Trophoblast cell (in vitro differentiated cells and primary cell): Measurements from ENCODE around the gene TUBGCP3.

ENCODE experiments used
- DNase-seq, 2 donors: peaks; one replicate each; pipeline ENCODE4 v3.0.0-alpha.2; 2016
- H2AFZ ChIP-seq: 2 replicates; pipeline ENCODE4 v1.6.1; 2013; ENCODE audit warnings: low read length, moderate library complexity, mild to moderate bottlenecking; ENCODE audit not compliant: insufficient read depth, poor library complexity
- H2AK5ac ChIP-seq: 2 replicates; pipeline ENCODE4 v1.6.1; 2013; ENCODE audit warnings: mild to moderate bottlenecking, low read length
- H2BK120ac ChIP-seq: 2 replicates; pipeline ENCODE4 v1.6.1; 2013; ENCODE audit warnings: low read length, mild to moderate bottlenecking, moderate library complexity; ENCODE audit not compliant: insufficient read depth, poor library complexity
- H2BK12ac ChIP-seq: 2 replicates; pipeline ENCODE4 v1.6.1; 2013; ENCODE audit warnings: mild to moderate bottlenecking, low read length, moderate library complexity
- H2BK5ac ChIP-seq: 2 replicates; pipeline ENCODE4 v1.6.1; 2013; ENCODE audit warnings: low read length, low read depth, moderate library complexity, mild to moderate bottlenecking; ENCODE audit not compliant: poor library complexity
- H3K14ac ChIP-seq: 2 replicates; pipeline ENCODE4 v1.6.1; 2013; ENCODE audit warnings: mild to moderate bottlenecking, low read length
- H3K18ac ChIP-seq: 2 replicates; pipeline ENCODE4 v1.6.1; 2013; ENCODE audit warnings: mild to moderate bottlenecking, low read length
- H3K23ac ChIP-seq: 2 replicates; pipeline ENCODE4 v1.6.1; 2013; ENCODE audit warnings: low read length
- H3K27ac ChIP-seq: 2 replicates; pipeline ENCODE4 v1.5.1; 2013; ENCODE audit warnings: low read depth, mild to moderate bottlenecking, inconsistent platforms, low read length, moderate library complexity
- H3K27me3 ChIP-seq: 2 replicates; pipeline ENCODE4 v1.6.1; 2013; ENCODE audit warnings: inconsistent platforms, mild to moderate bottlenecking, low read length, moderate library complexity; ENCODE audit not compliant: insufficient read depth
- H3K36me3 ChIP-seq, 2 experiments: 1 replicate in 1 of 2; 2 replicates in 1 of 2; pipeline ENCODE4 v1.6.1; 2013; ENCODE audit warnings: low read length in 2 of 2, mild to moderate bottlenecking in 2 of 2, moderate library complexity in 1 of 2; ENCODE audit not compliant: insufficient read depth in 2 of 2, control insufficient read depth in 1 of 2
- H3K4ac ChIP-seq: 2 replicates; pipeline ENCODE4 v1.6.1; 2013; ENCODE audit warnings: low read depth, mild to moderate bottlenecking, low read length, moderate library complexity
- H3K4me1 ChIP-seq, 2 experiments: 1 replicate in 1 of 2; 2 replicates in 1 of 2; pipeline ENCODE4 v1.6.1; 2013; ENCODE audit warnings: low read length in 2 of 2, mild to moderate bottlenecking in 2 of 2, moderate library complexity in 1 of 2; ENCODE audit not compliant: insufficient read depth in 2 of 2, control insufficient read depth in 1 of 2
- H3K4me2 ChIP-seq: 2 replicates; pipeline ENCODE4 v1.6.1; 2013; ENCODE audit warnings: inconsistent platforms, mild to moderate bottlenecking, low read length, moderate library complexity
- H3K4me3 ChIP-seq: 2 replicates; pipeline ENCODE4 v1.5.1; 2013; ENCODE audit warnings: mild to moderate bottlenecking, low read depth, low read length, inconsistent platforms
- H3K79me1 ChIP-seq: one replicate; pipeline ENCODE4 v1.6.1; 2013; ENCODE audit warnings: low read length
- H3K79me2 ChIP-seq: 2 replicates; pipeline ENCODE4 v1.6.1; 2013; ENCODE audit warnings: low read length, mild to moderate bottlenecking; ENCODE audit not compliant: control insufficient read depth, insufficient read depth, poor library complexity
- H3K9ac ChIP-seq: 2 replicates; pipeline ENCODE4 v1.6.1; 2013; ENCODE audit warnings: mild to moderate bottlenecking, low read length
- H3K9me3 ChIP-seq: 2 replicates; pipeline ENCODE4 v1.6.1; 2013; ENCODE audit warnings: low read depth, mild to moderate bottlenecking, control low read depth, inconsistent platforms, low read length; ENCODE audit not compliant: insufficient read depth
- H4K12ac ChIP-seq: 2 replicates; pipeline ENCODE4 v1.6.1; 2013; ENCODE audit warnings: low read depth, mild to moderate bottlenecking, low read length, moderate library complexity
- H4K8ac ChIP-seq: 2 replicates; pipeline ENCODE4 v1.6.1; 2013; ENCODE audit warnings: low read depth, mild to moderate bottlenecking, low read length, moderate library complexity
- H4K91ac ChIP-seq: one replicate; pipeline ENCODE4 v1.6.1; 2013; ENCODE audit warnings: low read depth, mild to moderate bottlenecking, low read length, moderate library complexity
- WGBS: extraction: QIAGEN DNeasy Blood & Tissue Kit; methylation state at CpG from one replicate; pipeline ENCODE4 v1.1.7; 2013; ENCODE audit warnings: missing lambda C conversion rate; ENCODE audit not compliant: insufficient read length, insufficient coverage; ENCODE audit errors: extremely low coverage; 5-methylcytosine and 5-hydroxymethylcytosine counted together

TUBGCP3 gene

DNA sequence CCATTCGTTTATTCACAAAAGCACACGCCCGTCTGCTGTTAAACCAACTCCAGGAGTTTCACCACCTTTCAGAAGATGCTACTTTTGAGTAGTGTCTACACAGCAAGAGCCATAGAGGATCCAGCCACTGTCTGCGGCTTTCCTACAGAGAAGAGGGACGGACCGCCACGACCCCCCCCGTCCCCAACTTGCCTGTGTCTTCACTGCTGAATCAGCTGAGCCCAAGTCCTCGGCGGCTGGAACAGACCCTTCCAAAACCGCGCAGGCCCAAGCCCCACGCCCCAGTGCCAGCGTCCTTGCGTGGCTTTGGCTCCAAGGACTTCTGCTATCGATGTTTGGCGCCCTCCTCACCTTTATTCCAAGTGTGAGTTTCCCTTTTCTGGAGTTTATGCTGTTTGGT, 146.7 kb downstream of the TUBGCP3 start:
- H2AFZ ChIP-seq = no peak overlapping the region
- H3K23ac ChIP-seq = no peak overlapping the region
- H3K9me3 ChIP-seq = peaks cover 4% of the 10 kb centered on the region
- no peaks in the 10 kb centered on the region for H3K36me3 ChIP-seq
- no peak overlapping the region for H4K91ac ChIP-seq
- no peak overlapping the region for H4K12ac ChIP-seq
- H3K4ac ChIP-seq = no peak overlapping the region
- H3K79me1 ChIP-seq = no peaks in the 10 kb centered on the region
- no CpG with 5 or more reads among the region's 17 CpGs for WGBS
- no peak for DNase-seq
- no peaks in the 10 kb centered on the region for H3K79me2 ChIP-seq
- H3K14ac ChIP-seq = no peak overlapping the region
- H2BK5ac ChIP-seq = no peak overlapping the region
- no peak overlapping the region for H3K18ac ChIP-seq
- H2BK12ac ChIP-seq = no peak overlapping the region
- H3K27ac ChIP-seq = no peak overlapping the region
- no peak overlapping the region for H3K9ac ChIP-seq
- no peak overlapping the region for H3K4me2 ChIP-seq
- no peak overlapping the region for H2BK120ac ChIP-seq
- no peak overlapping the region for H4K8ac ChIP-seq
- H3K4me1 ChIP-seq = no peaks in the 10 kb centered on the region
- no peaks in the 10 kb centered on the region for H3K27me3 ChIP-seq
- no peak overlapping the region for H2AK5ac ChIP-seq
- H3K4me3 ChIP-seq = no peak overlapping the region

DNA sequence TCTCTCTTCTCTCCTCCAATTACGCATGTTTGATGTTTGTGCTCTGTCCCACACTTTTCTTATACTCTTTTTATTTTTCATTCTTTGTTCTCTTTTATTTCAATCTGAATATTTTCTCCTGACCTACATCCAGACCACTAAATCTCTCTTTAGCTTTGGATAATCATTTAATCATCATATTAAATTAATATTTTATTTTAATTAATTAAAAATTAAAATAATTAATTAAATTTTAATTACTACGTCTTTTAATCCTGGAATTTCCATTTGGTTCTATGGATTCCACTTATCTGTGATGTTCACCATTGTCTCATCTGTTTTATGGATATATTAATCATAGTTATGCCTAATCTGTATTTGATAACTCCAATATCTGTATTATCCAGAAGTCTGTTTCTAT, 149.4 kb downstream of the TUBGCP3 start:
- no peak overlapping the region for H3K27ac ChIP-seq
- H2AFZ ChIP-seq = no peak overlapping the region
- no peak overlapping the region for H3K4me2 ChIP-seq
- H3K4me3 ChIP-seq = no peak overlapping the region
- DNase-seq = no peak
- no CpG with 5 or more reads among the region's 2 CpGs for WGBS
- no peak overlapping the region for H3K14ac ChIP-seq
- H3K18ac ChIP-seq = no peak overlapping the region
- H4K8ac ChIP-seq = no peak overlapping the region
- no peak overlapping the region for H3K4ac ChIP-seq
- H2BK12ac ChIP-seq = no peak overlapping the region
- H2BK5ac ChIP-seq = no peak overlapping the region
- H2BK120ac ChIP-seq = no peak overlapping the region
- H3K27me3 ChIP-seq = no peaks in the 10 kb centered on the region
- H3K23ac ChIP-seq = no peak overlapping the region
- peaks cover 16% of the 10 kb centered on the region for H3K9me3 ChIP-seq
- no peak overlapping the region for H3K9ac ChIP-seq
- H4K12ac ChIP-seq = no peak overlapping the region
- H3K36me3 ChIP-seq = no peaks in the 10 kb centered on the region
- H4K91ac ChIP-seq = no peak overlapping the region
- H2AK5ac ChIP-seq = no peak overlapping the region
- H3K4me1 ChIP-seq = no peaks in the 10 kb centered on the region
- no peaks in the 10 kb centered on the region for H3K79me1 ChIP-seq
- no peaks in the 10 kb centered on the region for H3K79me2 ChIP-seq

DNA sequence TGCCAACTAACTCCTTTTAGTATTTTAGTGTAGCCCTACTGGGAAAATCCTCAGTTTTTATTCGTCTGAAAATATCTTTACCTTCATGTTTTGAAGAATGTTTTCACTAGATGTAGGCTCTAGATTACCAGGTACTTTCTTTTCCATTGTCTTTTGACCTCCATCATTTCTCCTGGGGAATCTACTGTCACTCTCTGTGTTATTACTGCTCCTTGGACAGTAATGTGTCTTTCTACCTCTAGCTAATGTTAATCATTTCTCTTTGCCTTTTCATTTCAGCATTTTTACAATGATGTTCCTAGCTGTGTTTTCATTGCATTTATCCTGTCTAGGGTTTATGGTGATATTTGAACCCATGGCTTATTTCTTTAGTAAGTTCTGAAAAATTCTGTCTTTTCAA, 149.9 kb downstream of the TUBGCP3 start:
- no peaks in the 10 kb centered on the region for H3K79me2 ChIP-seq
- no CpG with 5 or more reads among the region's 1 CpG for WGBS
- H3K14ac ChIP-seq = no peak overlapping the region
- H3K4me2 ChIP-seq = no peak overlapping the region
- no peak overlapping the region for H2AFZ ChIP-seq
- no peaks in the 10 kb centered on the region for H3K4me1 ChIP-seq
- H3K4me3 ChIP-seq = no peak overlapping the region
- no peak overlapping the region for H2AK5ac ChIP-seq
- H2BK5ac ChIP-seq = no peak overlapping the region
- no peaks in the 10 kb centered on the region for H3K27me3 ChIP-seq
- no peaks in the 10 kb centered on the region for H3K36me3 ChIP-seq
- H3K9me3 ChIP-seq = peaks cover 16% of the 10 kb centered on the region
- H3K79me1 ChIP-seq = no peaks in the 10 kb centered on the region
- H3K4ac ChIP-seq = no peak overlapping the region
- no peak overlapping the region for H4K8ac ChIP-seq
- no peak for DNase-seq
- H3K9ac ChIP-seq = no peak overlapping the region
- H2BK12ac ChIP-seq = no peak overlapping the region
- H4K12ac ChIP-seq = no peak overlapping the region
- H4K91ac ChIP-seq = no peak overlapping the region
- H3K18ac ChIP-seq = no peak overlapping the region
- H2BK120ac ChIP-seq = no peak overlapping the region
- H3K27ac ChIP-seq = no peak overlapping the region
- no peak overlapping the region for H3K23ac ChIP-seq

DNA sequence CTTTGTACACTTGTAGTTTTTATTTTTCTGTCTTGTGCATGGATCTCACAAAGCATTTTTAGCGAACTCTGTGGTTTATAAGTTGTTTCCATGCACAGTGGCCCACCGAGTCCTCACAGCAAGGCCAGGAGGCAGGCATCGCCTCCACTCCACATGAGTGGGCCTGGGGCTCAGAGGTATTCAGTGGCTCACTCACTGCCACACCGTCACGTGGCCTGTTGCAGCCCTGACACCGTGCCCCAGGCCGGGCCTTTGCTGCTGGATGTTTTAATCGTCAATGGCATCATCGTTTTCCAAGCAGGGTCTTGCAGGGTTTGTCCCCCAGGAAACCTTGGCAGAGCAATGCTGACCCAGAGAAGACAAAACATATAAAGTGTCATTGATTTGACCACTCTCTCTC, 152.0 kb downstream of the TUBGCP3 start:
- no peak for DNase-seq
- Histone ChIP-seq H3K4me2 (no peak overlapping the region), H3K14ac (no peak overlapping the region), H3K36me3 (no peaks in the 10 kb centered on the region), H3K4ac (no peak overlapping the region), H2AK5ac (no peak overlapping the region), H4K91ac (no peak overlapping the region), H3K4me3 (no peak overlapping the region), H4K12ac (no peak overlapping the region), H2BK120ac (no peak overlapping the region), H3K27ac (no peak overlapping the region), H3K9ac (no peak overlapping the region), H2BK12ac (no peak overlapping the region), H2AFZ (no peak overlapping the region), H3K9me3 (peaks cover 18% of the 10 kb centered on the region), H3K79me2 (no peaks in the 10 kb centered on the region), H3K27me3 (no peaks in the 10 kb centered on the region), H2BK5ac (no peak overlapping the region), H3K18ac (no peak overlapping the region), H3K4me1 (no peaks in the 10 kb centered on the region), H4K8ac (no peak overlapping the region), H3K23ac (no peak overlapping the region), H3K79me1 (no peaks in the 10 kb centered on the region)
- no CpG with 5 or more reads among the region's 9 CpGs for WGBS
